GM21515 (cell line): Measurements from ENCODE around the gene MARF1.
"Not testable (repeated sequence)": the region's sequence is repeated elsewhere in the genome, so short reads cannot be mapped to it uniquely, and the experiment has no call there.

Source experiments
- ATAC-seq: cut with Tn5 transposase; IDR thresholded peaks from one replicate; pipeline ENCODE4 v1.9.1; 2021; ENCODE audit not compliant: unreplicated experiment

Gene MARF1, protein sequence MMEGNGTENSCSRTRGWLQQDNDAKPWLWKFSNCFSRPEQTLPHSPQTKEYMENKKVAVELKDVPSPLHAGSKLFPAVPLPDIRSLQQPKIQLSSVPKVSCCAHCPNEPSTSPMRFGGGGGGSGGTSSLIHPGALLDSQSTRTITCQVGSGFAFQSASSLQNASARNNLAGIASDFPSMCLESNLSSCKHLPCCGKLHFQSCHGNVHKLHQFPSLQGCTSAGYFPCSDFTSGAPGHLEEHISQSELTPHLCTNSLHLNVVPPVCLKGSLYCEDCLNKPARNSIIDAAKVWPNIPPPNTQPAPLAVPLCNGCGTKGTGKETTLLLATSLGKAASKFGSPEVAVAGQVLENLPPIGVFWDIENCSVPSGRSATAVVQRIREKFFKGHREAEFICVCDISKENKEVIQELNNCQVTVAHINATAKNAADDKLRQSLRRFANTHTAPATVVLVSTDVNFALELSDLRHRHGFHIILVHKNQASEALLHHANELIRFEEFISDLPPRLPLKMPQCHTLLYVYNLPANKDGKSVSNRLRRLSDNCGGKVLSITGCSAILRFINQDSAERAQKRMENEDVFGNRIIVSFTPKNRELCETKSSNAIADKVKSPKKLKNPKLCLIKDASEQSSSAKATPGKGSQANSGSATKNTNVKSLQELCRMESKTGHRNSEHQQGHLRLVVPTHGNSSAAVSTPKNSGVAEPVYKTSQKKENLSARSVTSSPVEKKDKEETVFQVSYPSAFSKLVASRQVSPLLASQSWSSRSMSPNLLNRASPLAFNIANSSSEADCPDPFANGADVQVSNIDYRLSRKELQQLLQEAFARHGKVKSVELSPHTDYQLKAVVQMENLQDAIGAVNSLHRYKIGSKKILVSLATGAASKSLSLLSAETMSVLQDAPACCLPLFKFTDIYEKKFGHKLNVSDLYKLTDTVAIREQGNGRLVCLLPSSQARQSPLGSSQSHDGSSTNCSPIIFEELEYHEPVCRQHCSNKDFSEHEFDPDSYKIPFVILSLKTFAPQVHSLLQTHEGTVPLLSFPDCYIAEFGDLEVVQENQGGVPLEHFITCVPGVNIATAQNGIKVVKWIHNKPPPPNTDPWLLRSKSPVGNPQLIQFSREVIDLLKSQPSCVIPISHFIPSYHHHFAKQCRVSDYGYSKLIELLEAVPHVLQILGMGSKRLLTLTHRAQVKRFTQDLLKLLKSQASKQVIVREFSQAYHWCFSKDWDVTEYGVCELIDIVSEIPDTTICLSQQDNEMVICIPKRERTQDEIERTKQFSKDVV (N-terminal part only)

DNA sequence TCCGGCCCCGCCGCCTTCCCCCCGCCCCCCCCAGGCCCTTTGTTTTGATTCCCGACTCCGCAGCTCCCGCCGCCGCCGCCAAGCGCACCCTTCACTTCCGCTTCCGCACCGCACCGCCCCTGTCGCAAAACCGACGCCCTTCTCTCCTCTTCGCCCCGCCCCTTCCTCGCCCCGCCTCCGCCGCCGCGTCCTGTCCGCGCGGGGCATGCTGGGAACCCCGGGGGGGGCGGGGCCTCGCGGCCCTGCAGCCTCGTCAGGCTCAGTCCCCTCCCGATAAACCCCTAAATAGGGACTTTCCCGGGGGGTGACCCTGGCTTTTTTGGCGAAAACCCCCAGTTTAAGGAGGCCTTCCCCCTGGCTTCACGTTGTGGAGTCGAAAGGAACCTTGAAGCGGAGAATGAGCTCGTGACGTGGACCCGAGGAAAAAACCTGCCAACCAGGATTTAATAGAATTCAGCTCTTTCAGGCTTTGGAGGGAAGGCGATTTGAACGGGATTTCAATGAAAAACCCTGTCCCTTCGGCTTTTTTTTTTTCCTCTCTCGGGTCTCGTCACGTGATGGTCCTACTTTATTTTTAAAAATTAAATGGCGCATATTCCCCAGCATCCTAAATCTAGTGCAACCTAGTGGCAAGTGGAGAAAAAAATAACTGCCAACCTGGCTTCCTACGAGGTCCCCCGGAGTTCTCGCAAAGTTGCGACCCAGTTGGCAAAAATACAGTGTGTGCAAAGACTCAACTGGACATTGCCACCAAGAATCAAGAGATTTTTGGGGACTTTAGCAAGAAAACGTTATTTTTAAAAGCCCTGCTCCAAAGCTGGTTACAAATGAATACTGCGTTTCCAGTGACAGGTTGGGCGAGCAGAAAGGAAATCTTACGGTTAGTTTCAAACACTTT lies at the start of gene MARF1:
MARF1 (minus strand) TSS at position 107 of the 898 bp plus-strand sequence. CDS start 3,921 bp downstream, outside the sequence.
- ATAC-seq: peak; percentile 41

GRCh38 chr16:15692508-15692907 lies 49.6 kb upstream of the MARF1 start:
- not testable (repeated sequence) for ATAC-seq

DNA sequence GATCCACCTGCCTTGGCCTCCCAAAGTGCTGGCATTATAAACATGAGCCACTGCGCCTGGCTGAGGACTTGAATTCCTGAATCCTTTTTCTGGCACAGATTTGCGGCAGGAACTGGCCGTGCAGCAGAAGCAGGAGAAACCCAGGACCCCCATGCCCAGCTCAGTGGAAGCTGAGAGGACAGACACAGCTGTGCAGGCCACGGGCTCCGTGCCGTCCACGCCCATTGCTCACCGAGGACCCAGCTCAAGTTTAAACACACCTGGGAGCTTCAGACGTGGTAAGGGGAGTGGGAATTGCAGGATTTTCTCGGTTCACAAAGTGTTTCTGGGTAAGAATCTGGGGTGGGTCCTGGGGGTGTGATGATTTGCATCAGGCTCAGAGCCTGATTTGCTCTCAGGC lies 48.1 kb upstream of the MARF1 start:
- no peak for ATAC-seq

- no peak for ATAC-seq
Measured at GRCh38 chr16:15690296-15690695, 47.3 kb upstream of the MARF1 start.

DNA sequence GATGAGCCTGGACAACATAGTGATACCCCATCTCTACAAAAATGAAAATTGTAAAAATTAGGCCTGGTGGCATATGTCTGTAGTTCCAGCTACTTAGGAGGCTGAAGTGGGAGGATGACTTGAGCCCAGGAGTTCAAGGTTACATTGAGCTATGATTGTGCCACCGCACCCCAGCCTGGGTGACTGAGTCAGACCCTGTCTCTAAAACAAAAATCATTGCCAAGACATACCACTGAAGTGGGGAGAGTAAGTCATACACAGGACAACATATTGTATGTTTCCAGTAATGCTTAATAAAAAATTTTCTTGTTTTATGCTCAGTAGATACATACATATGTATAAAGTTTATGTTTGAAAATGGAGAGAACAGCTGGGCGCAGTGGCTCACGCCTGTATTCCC lies 46.3 kb upstream of the MARF1 start:
- ATAC-seq: no peak

GRCh38 chr16:15686287-15686686 lies 43.3 kb upstream of the MARF1 start:
- ATAC-seq: no peak

DNA sequence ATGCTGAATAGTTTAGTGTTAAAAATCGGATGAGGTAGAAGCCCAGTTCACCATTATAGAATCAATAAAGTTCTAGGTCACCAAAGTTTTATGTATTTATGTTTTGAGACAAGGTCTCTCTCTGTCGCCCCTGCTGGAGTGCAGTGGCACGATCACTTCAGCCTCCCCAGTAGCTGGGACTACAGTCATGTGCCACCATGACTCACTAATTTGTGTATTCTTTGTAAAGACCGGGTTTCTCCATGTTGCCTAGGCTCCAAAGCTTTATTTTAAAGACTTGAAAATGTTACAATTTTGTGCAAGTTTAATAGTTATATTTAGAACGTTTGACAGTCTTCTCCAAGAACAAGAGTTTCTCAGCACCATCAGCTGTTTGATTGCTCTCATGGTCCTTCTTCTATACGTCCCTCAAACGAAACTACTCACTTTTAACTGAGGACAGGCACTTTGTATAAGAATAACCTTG lies 39.2 kb upstream of the MARF1 start:
- no peak for ATAC-seq

DNA sequence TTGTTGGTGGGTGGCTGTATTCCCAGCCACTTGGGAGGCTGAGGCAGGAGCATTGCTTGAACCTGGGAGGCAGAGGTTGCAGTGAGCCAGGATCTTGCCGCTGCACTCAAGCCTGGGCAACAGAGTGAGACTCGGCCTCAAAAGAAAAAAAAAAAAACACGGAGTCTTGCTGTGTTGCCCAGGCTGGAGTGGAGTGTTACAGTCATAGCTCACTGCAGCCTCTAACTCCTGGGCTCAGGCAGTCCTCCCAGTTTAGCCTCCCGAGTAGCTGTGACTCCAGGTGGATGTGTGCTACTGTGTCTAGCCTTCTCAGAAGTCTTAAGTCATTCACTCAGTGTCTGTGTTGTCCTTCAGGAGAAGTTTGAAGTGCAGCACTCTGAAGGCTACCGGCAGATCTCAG lies 34.5 kb upstream of the MARF1 start:
- ATAC-seq: no peak

- no peak for ATAC-seq
Measured at GRCh38 chr16:15676506-15676905, 33.6 kb upstream of the MARF1 start.

- no peak for ATAC-seq
Measured at GRCh38 chr16:15674571-15674970, 31.6 kb upstream of the MARF1 start.

GRCh38 chr16:15672514-15673167 lies 29.7 kb upstream of the MARF1 start:
- ATAC-seq: no peak

DNA sequence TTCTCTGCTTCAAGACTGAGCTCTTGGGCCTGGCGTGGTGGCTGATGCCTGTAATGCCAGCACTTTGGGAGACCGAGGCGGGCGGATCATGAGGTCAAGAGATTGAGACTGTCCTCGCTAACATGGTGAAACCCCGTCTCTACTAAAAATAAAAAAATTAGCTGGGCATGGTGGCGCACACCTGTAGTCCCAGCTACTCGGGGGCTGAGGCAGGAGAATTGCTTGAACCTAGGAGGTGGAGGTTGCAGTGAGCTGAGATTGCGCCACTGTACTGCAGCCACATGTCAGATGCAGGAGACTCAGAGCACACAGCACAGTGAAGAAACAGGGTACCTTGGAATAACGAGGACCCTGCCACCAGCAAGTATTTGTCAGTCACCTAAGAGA lies 29.2 kb upstream of the MARF1 start:
- not testable (repeated sequence) for ATAC-seq

GRCh38 chr16:15671530-15672117 lies 28.7 kb upstream of the MARF1 start:
- no peak for ATAC-seq

DNA sequence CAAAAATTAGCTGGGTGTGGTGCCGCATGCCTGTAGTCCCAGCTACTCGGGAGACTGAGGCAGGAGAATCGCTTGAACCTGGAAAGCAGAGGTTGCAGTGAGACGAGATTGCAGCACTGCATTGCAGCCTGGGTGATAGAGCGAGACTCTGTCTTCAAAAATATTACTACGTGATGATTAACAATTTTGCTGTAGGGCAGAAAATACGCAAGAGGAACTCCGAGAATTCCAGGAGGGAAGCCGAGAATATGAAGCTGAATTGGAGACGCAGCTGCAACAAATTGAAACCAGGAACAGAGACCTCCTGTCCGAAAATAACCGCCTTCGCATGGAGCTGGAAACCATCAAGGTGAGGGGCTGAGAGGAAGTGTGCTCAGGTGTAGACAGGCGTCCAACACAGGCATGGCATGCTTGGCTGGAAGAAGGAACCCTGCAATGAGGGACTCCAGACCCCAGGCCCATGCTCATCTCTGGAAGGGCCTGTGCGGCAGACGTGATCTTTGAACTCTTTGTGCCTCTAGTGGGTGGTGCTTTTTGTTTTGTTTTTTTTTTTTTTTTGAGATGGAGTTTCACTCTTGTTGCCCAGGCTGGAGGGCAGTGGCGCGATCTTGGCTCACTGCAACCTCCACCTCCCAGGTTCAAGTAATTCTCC lies 24.3 kb upstream of the MARF1 start:
- ATAC-seq: no peak

GRCh38 chr16:15665107-15665506 lies 22.2 kb upstream of the MARF1 start:
- ATAC-seq: no peak

DNA sequence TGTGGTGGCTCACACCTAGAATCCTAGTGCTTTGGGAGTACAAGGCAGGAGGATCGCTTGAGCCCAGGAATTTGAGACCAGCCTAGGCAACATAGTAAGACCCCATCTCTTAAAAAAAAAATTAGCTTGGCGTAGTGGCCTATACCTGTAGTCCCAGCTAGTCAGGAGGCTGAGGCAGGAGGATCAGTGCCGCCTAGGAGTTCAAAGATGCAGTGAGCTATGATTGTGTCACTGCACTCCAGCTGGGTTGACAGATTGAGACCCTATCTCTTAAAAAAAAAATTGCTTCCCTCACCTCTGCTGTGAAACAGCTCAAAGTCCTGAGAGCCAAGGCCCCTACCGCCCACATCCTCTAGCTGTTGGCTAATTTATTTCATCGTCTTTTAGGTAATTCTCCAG lies 17.2 kb upstream of the MARF1 start:
- no peak for ATAC-seq

DNA sequence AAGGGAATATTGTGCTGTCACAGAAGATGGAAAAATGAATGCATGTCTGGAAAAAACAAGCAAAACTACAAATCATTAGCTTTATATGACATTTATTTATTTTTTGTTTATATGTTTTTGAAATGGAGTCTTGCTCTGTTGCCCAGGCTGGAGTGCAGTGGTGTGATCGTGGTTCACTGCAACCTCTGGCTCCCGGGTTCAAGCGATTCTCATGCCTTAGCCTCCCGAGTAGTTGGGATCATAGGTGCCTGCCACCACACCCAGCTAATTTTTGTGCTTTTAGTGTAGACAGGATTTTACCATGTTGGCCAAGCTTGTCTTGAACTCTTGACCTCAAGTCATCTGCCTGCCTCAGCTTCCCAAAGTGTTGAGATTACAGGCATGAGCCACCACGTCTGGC lies 15.6 kb upstream of the MARF1 start:
- ATAC-seq: no peak

DNA sequence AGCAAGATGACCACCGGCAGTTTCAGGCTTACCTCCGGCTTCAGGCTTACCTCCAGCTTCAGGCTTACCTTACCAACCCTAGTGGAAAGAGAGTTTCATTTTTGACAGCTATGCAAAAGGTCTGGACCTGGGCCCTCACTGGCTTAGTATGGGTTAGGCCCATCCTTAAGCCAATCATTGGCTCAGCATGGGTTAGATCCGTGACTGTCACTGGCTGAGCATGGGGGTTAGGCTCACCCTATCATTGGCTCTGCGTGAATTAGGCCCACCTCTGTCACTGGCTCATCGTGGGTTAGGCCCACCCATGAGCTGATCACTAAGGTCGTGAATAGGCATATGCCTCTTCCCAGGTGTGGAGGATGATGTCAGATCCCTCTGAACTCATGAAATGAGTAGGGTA lies 15.2 kb upstream of the MARF1 start:
- no peak for ATAC-seq

GRCh38 chr16:15655561-15655960 lies 12.6 kb upstream of the MARF1 start:
- ATAC-seq: not testable (repeated sequence)
